Activated T-helper 2 cell treated with anti-CD3 and anti-CD28 coated beads, Interferon-gamma antibody, Interleukin-2, Interleukin-4, amounts not matched to agents 10 μg/mL and 5 μg/mL and 100 μg/mL, durations not matched to agents 14 hours and 24 hours and 36 hours (primary cell): Measurements from ENCODE around the gene PRKCZ. TPM values are rescaled to one million over a fixed set of nuclear protein-coding genes. Genes with fewer than 3 reads are reported as not detected.

ENCODE experiments used
- DNase-seq: peaks from one replicate; pipeline ENCODE4 v3.0.0; 2021; ENCODE audit warnings: low spot score
- H3K27ac Mint-ChIP-seq: one replicate; pipeline ENCODE4 v1.8.0; 2021; ENCODE audit warnings: mixed read lengths
- H3K27me3 Mint-ChIP-seq: one replicate; pipeline ENCODE4 v1.8.0; 2021; ENCODE audit warnings: low read depth, mixed read lengths
- H3K36me3 Mint-ChIP-seq: one replicate; pipeline ENCODE4 v1.8.0; 2021; ENCODE audit warnings: low read depth, mixed read lengths
- H3K4me1 Mint-ChIP-seq: one replicate; pipeline ENCODE4 v1.8.0; 2021; ENCODE audit warnings: low read depth, mixed read lengths
- H3K4me3 Mint-ChIP-seq: one replicate; pipeline ENCODE4 v1.8.0; 2021; ENCODE audit warnings: low read depth, mild to moderate bottlenecking, moderate library complexity, mixed read lengths
- H3K9me3 Mint-ChIP-seq: one replicate; pipeline ENCODE4 v1.8.0; 2021; ENCODE audit warnings: mixed read lengths
- intact Hi-C: fragments of 100-400 bp; cut with micrococcal nuclease; formaldehyde crosslinking; loops from one replicate; pipeline ENCODE4 v1.15.1; 2023
- total RNA-seq: library from RNA; stranded (reverse); gene quantifications from 2 replicates; pipeline ENCODE4 v1.2.3, GENCODE V29; 2022

Gene PRKCZ
- total RNA-seq, 1 donor from 2014 or later: 3.6 TPM

- H3K27ac Mint-ChIP-seq: no peak overlapping the region
- no peak for DNase-seq
- H3K9me3 Mint-ChIP-seq: peaks cover 22% of the 10 kb centered on the region
- H3K4me3 Mint-ChIP-seq: no peak overlapping the region
- intact Hi-C loops: no loop called here
- no peaks in the 10 kb centered on the region for H3K4me1 Mint-ChIP-seq
- no peaks in the 10 kb centered on the region for H3K36me3 Mint-ChIP-seq
- no peaks in the 10 kb centered on the region for H3K27me3 Mint-ChIP-seq
Observed at GRCh38 chr1:2081326-2081885, 31.2 kb downstream of the PRKCZ start.

DNA sequence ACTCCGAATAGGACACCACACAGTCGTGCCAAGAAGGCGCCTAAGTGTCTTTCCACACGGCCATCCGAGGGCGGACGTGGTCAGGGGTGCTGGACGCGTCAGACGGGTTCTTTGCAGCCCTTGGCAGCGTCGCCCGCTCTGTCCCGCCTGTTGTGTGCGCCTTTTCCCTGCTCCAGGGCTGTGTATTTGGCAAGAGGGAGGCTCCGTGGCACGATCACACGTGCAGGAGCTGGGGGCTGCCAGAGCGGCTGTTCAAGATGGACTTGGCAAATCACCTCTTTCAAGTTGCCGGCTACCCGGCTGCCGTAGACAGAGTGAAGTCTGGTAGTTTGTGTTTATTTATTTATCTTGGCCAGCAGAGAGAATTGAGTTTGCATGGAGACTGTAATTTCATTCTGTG lies 31.9 kb downstream of the PRKCZ start:
- H3K36me3 Mint-ChIP-seq: no peaks in the 10 kb centered on the region
- no peaks in the 10 kb centered on the region for H3K27me3 Mint-ChIP-seq
- no peaks in the 10 kb centered on the region for H3K4me1 Mint-ChIP-seq
- peaks cover 21% of the 10 kb centered on the region for H3K9me3 Mint-ChIP-seq
- H3K4me3 Mint-ChIP-seq: no peak overlapping the region
- DNase-seq: no peak
- no peak overlapping the region for H3K27ac Mint-ChIP-seq
- intact Hi-C loops: no loop called here

- no peak for DNase-seq
- Mint-ChIP-seq H3K4me1 (no peaks in the 10 kb centered on the region), H3K27me3 (no peaks in the 10 kb centered on the region), H3K36me3 (no peaks in the 10 kb centered on the region), H3K4me3 (no peak overlapping the region), H3K9me3 (peaks cover 5% of the 10 kb centered on the region), H3K27ac (no peak overlapping the region)
- intact Hi-C loops: no loop called here
Observed at GRCh38 chr1:2083666-2084065, 33.5 kb downstream of the PRKCZ start.

- Mint-ChIP-seq H3K36me3 (no peaks in the 10 kb centered on the region), H3K27ac (no peak overlapping the region), H3K27me3 (no peaks in the 10 kb centered on the region), H3K4me1 (no peaks in the 10 kb centered on the region), H3K9me3 (peaks cover 4% of the 10 kb centered on the region), H3K4me3 (no peak overlapping the region)
- intact Hi-C loops: no loop called here
- DNase-seq: no peak
Observed at GRCh38 chr1:2084306-2084705, 34.1 kb downstream of the PRKCZ start.

DNA sequence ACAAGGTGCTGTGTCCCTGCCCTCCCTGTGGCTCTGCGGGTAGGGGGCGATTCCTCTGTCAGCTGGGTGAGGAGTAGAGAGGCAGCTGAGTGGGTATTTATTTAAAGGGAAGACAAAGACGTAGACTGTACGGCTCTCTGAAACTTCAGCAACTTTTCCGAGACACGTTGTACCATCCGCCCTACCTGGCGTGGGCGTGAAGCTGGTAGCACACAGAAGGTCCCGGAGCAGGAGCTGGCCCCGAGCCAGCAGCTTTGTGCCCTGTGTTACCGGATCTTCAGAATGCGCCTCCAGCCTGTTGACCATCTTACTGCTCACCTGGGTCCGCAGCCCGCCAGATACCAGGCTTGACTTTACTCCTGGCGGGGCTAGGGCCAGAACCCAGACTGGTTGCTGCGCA lies 34.9 kb downstream of the PRKCZ start:
- Mint-ChIP-seq H3K4me1 (no peaks in the 10 kb centered on the region), H3K36me3 (no peaks in the 10 kb centered on the region), H3K9me3 (peaks cover 2% of the 10 kb centered on the region), H3K4me3 (no peak overlapping the region), H3K27me3 (no peaks in the 10 kb centered on the region), H3K27ac (no peak overlapping the region)
- intact Hi-C loops: no loop called here
- no peak for DNase-seq

- Mint-ChIP-seq H3K9me3 (no peaks in the 10 kb centered on the region), H3K4me3 (no peak overlapping the region), H3K36me3 (no peaks in the 10 kb centered on the region), H3K27me3 (no peaks in the 10 kb centered on the region), H3K27ac (no peak overlapping the region), H3K4me1 (no peaks in the 10 kb centered on the region)
- intact Hi-C loops: no loop called here
- DNase-seq: no peak
Observed at GRCh38 chr1:2086446-2087078, 36.4 kb downstream of the PRKCZ start.

- no peak for DNase-seq
- Mint-ChIP-seq H3K27ac (no peak overlapping the region), H3K9me3 (no peaks in the 10 kb centered on the region), H3K4me1 (no peaks in the 10 kb centered on the region), H3K27me3 (no peaks in the 10 kb centered on the region), H3K4me3 (no peak overlapping the region), H3K36me3 (no peaks in the 10 kb centered on the region)
- intact Hi-C loops: no loop called here
Observed at GRCh38 chr1:2087766-2088165, 37.6 kb downstream of the PRKCZ start.

- H3K27me3 Mint-ChIP-seq: no peaks in the 10 kb centered on the region
- no peaks in the 10 kb centered on the region for H3K9me3 Mint-ChIP-seq
- no peaks in the 10 kb centered on the region for H3K36me3 Mint-ChIP-seq
- no peaks in the 10 kb centered on the region for H3K4me1 Mint-ChIP-seq
- no peak overlapping the region for H3K4me3 Mint-ChIP-seq
- intact Hi-C loops: no loop called here
- no peak overlapping the region for H3K27ac Mint-ChIP-seq
- DNase-seq: no peak
Observed at GRCh38 chr1:2088458-2088857, 38.2 kb downstream of the PRKCZ start.

GRCh38 chr1:2089051-2089450 lies 38.8 kb downstream of the PRKCZ start:
- Mint-ChIP-seq H3K9me3 (no peaks in the 10 kb centered on the region), H3K36me3 (no peaks in the 10 kb centered on the region), H3K27ac (no peak overlapping the region), H3K4me3 (no peak overlapping the region), H3K27me3 (no peaks in the 10 kb centered on the region), H3K4me1 (no peaks in the 10 kb centered on the region)
- intact Hi-C loops: no loop called here
- DNase-seq: no peak

DNA sequence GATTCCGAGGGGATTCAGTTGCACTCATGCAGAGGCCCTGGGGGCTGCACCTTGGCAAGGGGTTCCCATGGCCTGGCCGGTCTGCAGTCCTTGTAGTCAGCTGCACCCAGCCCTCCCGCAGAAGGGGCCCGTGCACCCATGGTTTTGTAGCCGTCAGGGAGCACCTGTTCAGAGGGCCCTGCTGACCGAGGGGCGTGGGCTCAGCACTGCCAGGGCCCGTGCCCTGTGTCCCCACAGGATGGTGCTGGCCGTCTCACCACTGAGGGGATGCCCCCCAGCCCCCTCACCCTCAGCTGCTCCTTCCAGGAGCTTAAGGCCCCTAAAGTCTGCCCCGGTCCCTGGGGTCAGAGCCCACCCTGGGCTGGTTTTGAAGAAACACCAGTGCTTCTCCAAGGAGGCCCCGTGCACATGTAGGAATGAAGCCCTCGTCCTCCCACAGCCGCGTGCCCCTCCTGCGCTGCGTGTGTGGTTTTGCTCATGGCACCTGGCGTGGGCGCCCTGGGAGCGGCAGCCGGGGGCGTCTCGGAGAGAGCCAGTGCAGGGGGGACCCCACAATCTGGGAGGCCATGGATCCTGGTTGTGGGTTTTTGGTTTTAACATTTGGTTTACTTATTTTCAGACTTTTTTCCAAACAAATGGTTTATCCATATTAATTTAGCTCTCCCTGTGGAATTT lies 40.1 kb downstream of the PRKCZ start:
- H3K9me3 Mint-ChIP-seq: no peaks in the 10 kb centered on the region
- no peak overlapping the region for H3K4me3 Mint-ChIP-seq
- H3K27ac Mint-ChIP-seq: no peak overlapping the region
- no peaks in the 10 kb centered on the region for H3K27me3 Mint-ChIP-seq
- intact Hi-C loops: no loop called here
- no peaks in the 10 kb centered on the region for H3K4me1 Mint-ChIP-seq
- no peak for DNase-seq
- H3K36me3 Mint-ChIP-seq: no peaks in the 10 kb centered on the region

DNA sequence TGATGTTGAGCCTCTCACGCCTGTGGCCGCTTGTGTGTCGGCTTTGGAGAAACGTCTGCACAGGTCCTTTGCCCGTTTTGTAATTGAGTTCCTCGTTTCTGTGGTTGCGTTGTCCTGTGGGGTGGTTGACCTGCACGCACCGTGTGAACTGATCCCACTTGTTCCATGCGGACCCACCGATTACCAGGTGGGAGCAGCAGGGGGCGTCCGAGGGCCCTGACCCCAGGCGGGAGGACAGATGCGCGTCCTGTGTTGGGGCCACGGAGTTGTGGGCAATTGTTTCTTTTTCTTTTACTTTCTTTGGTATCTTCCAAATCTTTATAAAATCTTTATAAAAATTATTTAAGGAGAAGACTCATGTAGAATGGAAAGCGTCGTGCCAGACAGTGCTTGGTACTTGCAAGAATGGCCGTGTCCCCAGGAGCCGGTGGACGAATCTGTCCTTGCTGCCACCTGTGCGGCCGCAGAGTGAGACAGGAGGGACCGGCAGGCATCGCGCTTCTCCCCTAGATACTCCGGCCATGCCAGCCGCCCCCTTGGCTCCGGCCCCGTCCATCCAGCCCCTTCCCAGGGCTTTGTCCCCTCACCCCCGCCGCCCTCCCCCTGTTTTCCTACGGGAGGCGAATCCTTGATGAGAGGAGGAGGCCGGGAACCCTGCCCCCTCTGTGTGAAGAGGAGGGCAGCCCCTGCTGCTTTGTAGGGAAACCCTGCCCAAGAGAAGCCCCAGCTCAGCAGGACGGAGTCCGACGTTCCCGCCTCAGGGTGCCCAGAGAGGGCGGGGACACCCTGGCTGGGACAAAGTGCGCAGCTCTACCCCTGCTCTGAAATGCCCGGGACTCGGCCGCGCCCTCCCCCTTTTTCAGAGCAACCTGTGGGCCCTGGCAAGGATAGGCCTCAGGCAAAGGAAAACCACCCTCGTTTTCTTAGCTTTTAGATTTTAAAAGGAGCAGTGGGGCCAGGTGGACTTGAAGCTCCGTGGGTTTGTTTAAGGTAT lies 41.7 kb downstream of the PRKCZ start:
- Mint-ChIP-seq H3K36me3 (no peaks in the 10 kb centered on the region), H3K4me1 (no peaks in the 10 kb centered on the region), H3K9me3 (no peaks in the 10 kb centered on the region), H3K27me3 (no peaks in the 10 kb centered on the region), H3K4me3 (no peak overlapping the region), H3K27ac (no peak overlapping the region)
- DNase-seq: no peak
- intact Hi-C loops: no loop called here

GRCh38 chr1:2093055-2093454 lies 42.8 kb downstream of the PRKCZ start:
- Mint-ChIP-seq H3K36me3 (no peaks in the 10 kb centered on the region), H3K27me3 (no peaks in the 10 kb centered on the region), H3K27ac (no peak overlapping the region), H3K9me3 (peaks cover 5% of the 10 kb centered on the region), H3K4me3 (no peak overlapping the region), H3K4me1 (no peaks in the 10 kb centered on the region)
- no peak for DNase-seq
- intact Hi-C loops: no loop called here

- no peak overlapping the region for H3K27ac Mint-ChIP-seq
- no peaks in the 10 kb centered on the region for H3K27me3 Mint-ChIP-seq
- H3K9me3 Mint-ChIP-seq: peaks cover 5% of the 10 kb centered on the region
- DNase-seq: no peak
- H3K36me3 Mint-ChIP-seq: no peaks in the 10 kb centered on the region
- H3K4me1 Mint-ChIP-seq: no peaks in the 10 kb centered on the region
- H3K4me3 Mint-ChIP-seq: no peak overlapping the region
- intact Hi-C loops: no loop called here
Observed at GRCh38 chr1:2093636-2094035, 43.4 kb downstream of the PRKCZ start.
